Thoracic aorta (tissue), 2 donors: Measurements from ENCODE around the gene OR2A5. TPM values are rescaled to one million over a fixed set of nuclear protein-coding genes. Genes with fewer than 3 reads are reported as not detected.

ENCODE experiments used
- ATAC-seq: fragments of 150-250 bp; one replicate; pipeline ENCODE4 v1.8.0; 2017; ENCODE audit warnings: low read depth; ENCODE audit not compliant: insufficient number of reproducible peaks, low FRiP score
- DNase-seq: peaks from one replicate; pipeline ENCODE4 v3.0.0-alpha.2; 2020; ENCODE audit warnings: low spot score
- H3K27ac ChIP-seq, 2 donors: fragments of 200-600 bp; sonication (generic); 1 replicate in 1 of 2; 2 replicates in 1 of 2; pipeline ENCODE4 v1.5.1; 2016; ENCODE audit warnings: mild to moderate bottlenecking in 2 of 2, moderate library complexity in 2 of 2
- H3K27me3 ChIP-seq: fragments of 200-600 bp; sonication (generic); replicated peaks from 2 replicates; pipeline ENCODE4 v1.6.0; 2016; ENCODE audit warnings: mild to moderate bottlenecking; ENCODE audit not compliant: insufficient read depth
- H3K36me3 ChIP-seq: fragments of 200-600 bp; sonication (generic); one replicate; pipeline ENCODE4 v1.5.1; 2016
- H3K4me1 ChIP-seq, 2 donors: fragments of 200-600 bp; sonication (generic); 1 replicate in 1 of 2; 2 replicates in 1 of 2; pipeline versions ENCODE4 v1.5.1 to v1.6.0; 2016; ENCODE audit warnings: low read depth in 2 of 2, mild to moderate bottlenecking in 1 of 2; ENCODE audit not compliant: control insufficient read depth in 1 of 2
- H3K4me3 ChIP-seq: fragments of 200-600 bp; sonication (generic); 2 replicates; pipeline ENCODE4 v1.5.1; 2016; ENCODE audit warnings: mild to moderate bottlenecking
- H3K9me3 ChIP-seq: fragments of 200-600 bp; sonication (generic); 2 replicates; pipeline ENCODE4 v1.5.1; 2016
- CTCF ChIP-seq: fragments of 200-600 bp; sonication (generic); IDR thresholded peaks from one replicate; pipeline ENCODE4 v1.5.1; 2019; ENCODE audit warnings: antibody characterized with exemption
- total RNA-seq, 2 donors: library from RNA; depleted of rRNA; stranded (reverse); fragments of >200 nt; gene quantifications; one replicate each; pipeline versions ENCODE4 v1.1.0 to v1.2.3, GENCODE V29; 2016

OR2A5 gene
- total RNA-seq, 2 donors from 2014 or later = not detected

- Histone ChIP-seq H3K9me3 (peaks cover 7% of the 10 kb centered on the region), H3K27ac (no peak overlapping the region), H3K4me1 (peaks cover 0 to 6% of the 10 kb centered on the region in 2 donors), H3K36me3 (no peaks in the 10 kb centered on the region), H3K4me3 (no peak overlapping the region), H3K27me3 (no peaks in the 10 kb centered on the region)
- no peak for ATAC-seq
- DNase-seq = no peak
- no peak for TF ChIP-seq CTCF
Observed at GRCh38 chr7:144090667-144091066, 41.9 kb downstream of the OR2A5 start.

GRCh38 chr7:144098776-144099175, 50.0 kb downstream of the OR2A5 start:
- Histone ChIP-seq H3K9me3 (no peaks in the 10 kb centered on the region), H3K27ac (no peak overlapping the region), H3K27me3 (no peaks in the 10 kb centered on the region), H3K36me3 (no peaks in the 10 kb centered on the region), H3K4me1 (no peaks in the 10 kb centered on the region), H3K4me3 (no peak overlapping the region)
- no peak for TF ChIP-seq CTCF
- ATAC-seq (no peak), DNase-seq (no peak)

GRCh38 chr7:144100607-144101006, 51.9 kb downstream of the OR2A5 start:
- Histone ChIP-seq H3K4me1 (no peaks in the 10 kb centered on the region), H3K36me3 (no peaks in the 10 kb centered on the region), H3K27me3 (no peaks in the 10 kb centered on the region), H3K27ac (no peak overlapping the region), H3K4me3 (no peak overlapping the region), H3K9me3 (no peaks in the 10 kb centered on the region)
- ATAC-seq = no peak
- DNase-seq = no peak
- no peak for TF ChIP-seq CTCF

- no peak for DNase-seq
- H3K27me3 ChIP-seq = no peaks in the 10 kb centered on the region
- H3K27ac ChIP-seq = no peak overlapping the region
- no peak for TF ChIP-seq CTCF
- H3K4me3 ChIP-seq = no peak overlapping the region
- no peaks in the 10 kb centered on the region for H3K4me1 ChIP-seq
- no peak for ATAC-seq
- no peaks in the 10 kb centered on the region for H3K9me3 ChIP-seq
- no peaks in the 10 kb centered on the region for H3K36me3 ChIP-seq
Observed at GRCh38 chr7:144102041-144102440, 53.3 kb downstream of the OR2A5 start.

GRCh38 chr7:144105211-144105610, 56.5 kb downstream of the OR2A5 start:
- no peaks in the 10 kb centered on the region for H3K9me3 ChIP-seq
- no peak for TF ChIP-seq CTCF
- no peak for DNase-seq

More at GRCh38 chr7:144105211-144105610, 56.5 kb downstream of the OR2A5 start:
- Histone ChIP-seq H3K36me3 (no peaks in the 10 kb centered on the region), H3K27ac (no peak overlapping the region), H3K27me3 (no peaks in the 10 kb centered on the region), H3K4me3 (no peak overlapping the region), H3K4me1 (no peaks in the 10 kb centered on the region)
- no peak for ATAC-seq

Other genes starting within 250 kb of the OR2A5 start
- 10 to 100 TPM; 28.4 to 28.6 TPM for gene TCAF1, start 146.8 kb upstream of the OR2A5 start, total RNA-seq
- gene OR2F2, start 113.7 kb upstream of the OR2A5 start, total RNA-seq = not detected
- gene OR2F1, start 94.1 kb upstream of the OR2A5 start, total RNA-seq = not detected
- gene OR6B1, start 48.6 kb upstream of the OR2A5 start, total RNA-seq = not detected
- not detected for gene OR2A25, start 20.9 kb downstream of the OR2A5 start, total RNA-seq
- not detected for gene OR2A12, start 37.3 kb downstream of the OR2A5 start, total RNA-seq
- gene OR2A2, start 60.6 kb downstream of the OR2A5 start, total RNA-seq = not detected
- not detected for gene OR2A14, start 74.2 kb downstream of the OR2A5 start, total RNA-seq
- gene CTAGE4, start 134.5 kb downstream of the OR2A5 start, total RNA-seq = 1 to 10 TPM; 1.6 to 5.8 TPM
- gene ARHGEF35, start 146.9 kb downstream of the OR2A5 start, total RNA-seq = 1 to 10 TPM; 1.1 to 3.2 TPM
- under 1 TPM in 1 of 2 donors, not detected in 1; 0.49 TPM for gene OR2A42, start 190.7 kb downstream of the OR2A5 start, total RNA-seq
- gene OR2A7, start 215.8 kb downstream of the OR2A5 start, total RNA-seq = 1 to 10 TPM in 1 of 2 donors, under 1 TPM in 1; 0.95 to 2.0 TPM
- 1 to 10 TPM in 1 of 2 donors, not detected in 1; 2.1 TPM for gene CTAGE8, start 220.3 kb downstream of the OR2A5 start, total RNA-seq